ENCODE measurements around the gene SLC46A1. TPM values are rescaled to one million over a fixed set of nuclear protein-coding genes. Genes with fewer than 3 reads are reported as not detected.

The SLC46A1 gene
- total and polyA plus RNA-seq, 2 donors (not counting 1 experiment from before 2014, with no cell fraction given), result 4.6 to 5.1 TPM

DNA sequence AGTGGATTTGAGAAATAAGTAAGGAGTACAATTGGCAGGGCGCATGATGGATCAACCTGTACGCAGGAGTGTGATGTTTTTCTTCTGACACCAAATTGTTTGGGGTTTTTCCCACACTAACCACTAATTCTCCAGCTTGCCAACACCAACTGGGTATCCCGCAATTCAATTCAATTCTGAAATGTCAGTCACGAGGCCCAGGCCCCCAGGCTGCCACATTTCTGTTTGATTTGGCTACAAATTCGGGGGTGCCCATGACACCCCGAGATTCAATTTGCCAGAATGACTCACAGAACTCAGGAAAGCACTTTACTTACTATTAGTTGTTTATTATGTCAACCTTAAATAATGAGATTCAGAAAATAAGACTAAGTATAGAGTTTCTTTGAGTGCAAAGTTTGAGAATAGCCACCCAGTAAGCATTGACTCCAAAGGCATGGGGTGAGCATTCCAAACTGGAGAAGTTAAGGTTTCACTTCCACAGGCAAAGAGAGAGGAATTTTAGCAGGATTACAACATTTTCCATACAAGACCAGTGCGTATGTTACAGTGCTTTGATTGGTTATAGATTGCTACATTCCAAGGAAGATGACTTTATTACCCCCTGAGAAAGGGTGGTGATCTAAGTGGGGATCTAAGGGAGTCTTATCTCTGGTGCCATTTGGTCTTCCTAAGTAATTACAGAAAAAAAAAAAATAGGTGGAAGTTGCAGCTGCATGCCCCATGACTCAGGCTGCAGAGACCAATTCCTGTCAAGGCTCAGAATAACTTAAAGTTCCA lies 11.5 kb downstream of the SLC46A1 start:
- H3K9me3 ChIP-seq (ENCODE audit: control insufficient read depth, insufficient read depth, low read depth, low read length), result no peaks in the 10 kb centered on the region
- H2AFZ ChIP-seq (ENCODE audit: low read length), result no peak overlapping the region
- no peaks in the 10 kb centered on the region for H3K79me2 ChIP-seq (ENCODE audit: control insufficient read depth, insufficient read depth, low read length)
- H3K36me3 ChIP-seq (ENCODE audit: control insufficient read depth, insufficient read depth, low read length), result peaks cover 9% of the 10 kb centered on the region
- no peak for TF ChIP-seq EZH2 (IDR thresholded peaks at IDR 0.05; ENCODE audit: low read length, missing control alignments)
- TF ChIP-seq, protein P1, sequence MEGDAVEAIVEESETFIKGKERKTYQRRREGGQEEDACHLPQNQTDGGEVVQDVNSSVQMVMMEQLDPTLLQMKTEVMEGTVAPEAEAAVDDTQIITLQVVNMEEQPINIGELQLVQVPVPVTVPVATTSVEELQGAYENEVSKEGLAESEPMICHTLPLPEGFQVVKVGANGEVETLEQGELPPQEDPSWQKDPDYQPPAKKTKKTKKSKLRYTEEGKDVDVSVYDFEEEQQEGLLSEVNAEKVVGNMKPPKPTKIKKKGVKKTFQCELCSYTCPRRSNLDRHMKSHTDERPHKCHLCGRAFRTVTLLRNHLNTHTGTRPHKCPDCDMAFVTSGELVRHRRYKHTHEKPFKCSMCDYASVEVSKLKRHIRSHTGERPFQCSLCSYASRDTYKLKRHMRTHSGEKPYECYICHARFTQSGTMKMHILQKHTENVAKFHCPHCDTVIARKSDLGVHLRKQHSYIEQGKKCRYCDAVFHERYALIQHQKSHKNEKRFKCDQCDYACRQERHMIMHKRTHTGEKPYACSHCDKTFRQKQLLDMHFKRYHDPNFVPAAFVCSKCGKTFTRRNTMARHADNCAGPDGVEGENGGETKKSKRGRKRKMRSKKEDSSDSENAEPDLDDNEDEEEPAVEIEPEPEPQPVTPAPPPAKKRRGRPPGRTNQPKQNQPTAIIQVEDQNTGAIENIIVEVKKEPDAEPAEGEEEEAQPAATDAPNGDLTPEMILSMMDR (conservative IDR thresholded peaks at IDR 0.05 in 1 of 2, IDR thresholded peaks at IDR 0.05 in 1 of 2; ENCODE audit: low read depth in 1 of 2, low read length in 2 of 2), result no peak
- H3K4me3 ChIP-seq (replicated peaks in 1 of 4; ENCODE audit: control extremely low read depth in 1 of 4, insufficient read depth in 1 of 4, low read depth in 3 of 4, low read length in 4 of 4), result no peak overlapping the region
- H3K27ac ChIP-seq (ENCODE audit: insufficient read depth, low read length), result no peak overlapping the region
- H4K20me1 ChIP-seq (ENCODE audit: control insufficient read depth, extremely low read depth, insufficient read depth, low read length), result no peaks in the 10 kb centered on the region
- no peak overlapping the region for H3K9ac ChIP-seq (ENCODE audit: insufficient read depth, low read length)
- no peaks in the 10 kb centered on the region for H3K27me3 ChIP-seq (ENCODE audit: control insufficient read depth, insufficient read depth, low read length)
- peaks cover 3% of the 10 kb centered on the region for H3K4me1 ChIP-seq (ENCODE audit: control insufficient read depth, extremely low read depth, insufficient read depth, low read length)
- H3K4me2 ChIP-seq (ENCODE audit: extremely low read depth, insufficient read depth, low read length), result no peak overlapping the region
- DNase-seq (ENCODE audit: low read depth in 2 of 2), result peak in 1 of 2 donors; percentile 71

DNA sequence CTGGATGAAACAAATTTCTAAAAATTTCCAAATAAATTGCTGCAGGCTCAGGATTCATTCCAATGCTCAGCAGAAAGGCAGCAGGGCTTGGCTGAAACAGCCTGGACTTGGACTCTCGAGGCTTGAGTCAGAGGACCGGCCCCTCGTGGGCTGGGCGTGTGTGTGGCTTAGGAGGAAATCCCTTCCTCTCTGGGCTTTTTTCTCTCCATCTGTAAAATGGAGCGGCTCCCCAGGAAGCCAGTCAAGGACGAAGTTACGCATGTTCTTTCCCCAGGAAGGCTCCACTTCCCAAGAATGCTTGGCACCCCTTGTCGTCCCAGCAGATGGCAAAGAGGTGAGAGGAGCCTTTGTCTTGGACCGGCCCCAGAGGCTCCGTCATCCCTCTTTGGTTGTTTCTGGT lies 13.5 kb downstream of the SLC46A1 start:
- TF ChIP-seq, protein P1 (conservative IDR thresholded peaks at IDR 0.05 in 1 of 2, IDR thresholded peaks at IDR 0.05 in 1 of 2; ENCODE audit: low read depth in 1 of 2, low read length in 2 of 2), result no peak
- no peak for TF ChIP-seq EZH2 (IDR thresholded peaks at IDR 0.05; ENCODE audit: low read length, missing control alignments)
- H3K4me2 ChIP-seq (ENCODE audit: extremely low read depth, insufficient read depth, low read length), result no peak overlapping the region
- H3K9ac ChIP-seq (ENCODE audit: insufficient read depth, low read length), result no peak overlapping the region
- H3K4me3 ChIP-seq (replicated peaks in 1 of 4; ENCODE audit: control extremely low read depth in 1 of 4, insufficient read depth in 1 of 4, low read depth in 3 of 4, low read length in 4 of 4), result no peak overlapping the region
- no peaks in the 10 kb centered on the region for H3K4me1 ChIP-seq (ENCODE audit: control insufficient read depth, extremely low read depth, insufficient read depth, low read length)
- peaks cover 5% of the 10 kb centered on the region for H3K36me3 ChIP-seq (ENCODE audit: control insufficient read depth, insufficient read depth, low read length)
- H3K27me3 ChIP-seq (ENCODE audit: control insufficient read depth, insufficient read depth, low read length), result no peaks in the 10 kb centered on the region
- no peaks in the 10 kb centered on the region for H3K9me3 ChIP-seq (ENCODE audit: control insufficient read depth, insufficient read depth, low read depth, low read length)
- DNase-seq (ENCODE audit: low read depth in 2 of 2), result no peak
- no peaks in the 10 kb centered on the region for H4K20me1 ChIP-seq (ENCODE audit: control insufficient read depth, extremely low read depth, insufficient read depth, low read length)
- H3K79me2 ChIP-seq (ENCODE audit: control insufficient read depth, insufficient read depth, low read length), result no peaks in the 10 kb centered on the region
- no peak overlapping the region for H2AFZ ChIP-seq (ENCODE audit: low read length)
- no peak overlapping the region for H3K27ac ChIP-seq (ENCODE audit: insufficient read depth, low read length)

DNA sequence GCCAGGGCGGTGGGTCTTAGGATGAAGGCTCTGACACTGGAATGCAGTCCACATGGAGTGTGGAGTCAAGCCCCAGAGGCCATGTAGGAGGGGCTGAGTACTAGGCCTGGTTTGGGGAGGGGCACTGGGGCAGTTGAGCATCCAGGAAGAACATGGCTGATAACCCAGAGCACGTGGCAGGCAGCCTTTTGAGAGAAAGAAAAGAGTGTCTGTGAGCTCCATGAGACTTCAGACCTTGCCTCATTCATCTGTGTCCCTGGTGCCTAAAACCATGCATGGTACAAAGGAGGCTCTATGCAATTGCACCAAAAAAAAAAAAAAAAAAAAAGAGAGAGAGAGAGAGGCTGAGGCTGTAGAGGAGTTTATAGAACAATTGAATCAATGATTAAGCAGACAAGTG lies 14.6 kb downstream of the SLC46A1 start:
- Histone ChIP-seq H3K4me1 (ENCODE audit: control insufficient read depth, extremely low read depth, insufficient read depth, low read length) (no peaks in the 10 kb centered on the region), H3K36me3 (ENCODE audit: control insufficient read depth, insufficient read depth, low read length) (peaks cover 5% of the 10 kb centered on the region), H3K27ac (ENCODE audit: insufficient read depth, low read length) (no peak overlapping the region), H3K4me3 (replicated peaks in 1 of 4; ENCODE audit: control extremely low read depth in 1 of 4, insufficient read depth in 1 of 4, low read depth in 3 of 4, low read length in 4 of 4) (no peak overlapping the region), H3K79me2 (ENCODE audit: control insufficient read depth, insufficient read depth, low read length) (no peaks in the 10 kb centered on the region), H3K4me2 (ENCODE audit: extremely low read depth, insufficient read depth, low read length) (no peak overlapping the region), H2AFZ (ENCODE audit: low read length) (no peak overlapping the region), H3K27me3 (ENCODE audit: control insufficient read depth, insufficient read depth, low read length) (no peaks in the 10 kb centered on the region), H4K20me1 (ENCODE audit: control insufficient read depth, extremely low read depth, insufficient read depth, low read length) (no peaks in the 10 kb centered on the region), H3K9ac (ENCODE audit: insufficient read depth, low read length) (no peak overlapping the region), H3K9me3 (ENCODE audit: control insufficient read depth, insufficient read depth, low read depth, low read length) (no peaks in the 10 kb centered on the region)
- no peak for TF ChIP-seq EZH2 (IDR thresholded peaks at IDR 0.05; ENCODE audit: low read length, missing control alignments)
- TF ChIP-seq, protein P1 (conservative IDR thresholded peaks at IDR 0.05 in 1 of 2, IDR thresholded peaks at IDR 0.05 in 1 of 2; ENCODE audit: low read depth in 1 of 2, low read length in 2 of 2), result no peak
- DNase-seq (ENCODE audit: low read depth in 2 of 2), result no peak

Data from fibroblast of lung (primary cell).